SU-DHL-6 (cell line): ENCODE measurements around the gene POU3F3.

Experiments
- H2AFZ ChIP-seq: fragments of 200-600 bp; sonication (generic); 2 replicates; pipeline ENCODE4 v1.6.1; 2014; ENCODE audit warnings: low read depth, mild to moderate bottlenecking, moderate library complexity, mixed read lengths, antibody characterized with exemption, low read length; ENCODE audit not compliant: severe bottlenecking
- H3F3A ChIP-seq: fragments of 200-600 bp; shearing (Covaris generic); 2 replicates; pipeline ENCODE4 v1.6.0; 2016; ENCODE audit warnings: antibody characterized with exemption, mild to moderate bottlenecking; ENCODE audit not compliant: insufficient read depth
- H3K27ac ChIP-seq: fragments of 200-600 bp; sonication (generic); 2 replicates; pipeline ENCODE4 v1.5.1; 2016; ENCODE audit warnings: low read depth, mild to moderate bottlenecking, low read length, moderate library complexity, mixed read lengths
- H3K27me3 ChIP-seq: fragments of 200-600 bp; sonication (generic), shearing (Covaris generic); 2 replicates; pipeline ENCODE4 v1.6.0; 2014; ENCODE audit warnings: mild to moderate bottlenecking, low read length
- H3K36me3 ChIP-seq: fragments of 200-600 bp; sonication (generic); 2 replicates; pipeline ENCODE4 v1.6.1; 2014; ENCODE audit warnings: mild to moderate bottlenecking, low read length, mixed read lengths
- H3K4me2 ChIP-seq: fragments of 300-600, 200-600 bp; shearing (Covaris generic), sonication (generic); 2 replicates; pipeline ENCODE4 v1.6.0; 2014; ENCODE audit warnings: low read length, low read depth, mild to moderate bottlenecking; ENCODE audit not compliant: poor library complexity, severe bottlenecking
- H3K4me3 ChIP-seq: fragments of 200-600 bp; sonication (generic); 2 replicates; pipeline ENCODE4 v1.5.1; 2014; ENCODE audit warnings: antibody characterized with exemption, low read length, mild to moderate bottlenecking, mixed read lengths; ENCODE audit not compliant: insufficient read depth, poor library complexity, severe bottlenecking
- H3K79me2 ChIP-seq: fragments of 200-600 bp; sonication (generic); 2 replicates; pipeline ENCODE4 v1.6.1; 2014; ENCODE audit warnings: mild to moderate bottlenecking, low read length, moderate library complexity; ENCODE audit not compliant: insufficient read depth
- H3K9ac ChIP-seq: fragments of 200-600 bp; sonication (generic); 2 replicates; pipeline ENCODE4 v1.7.0; 2014; ENCODE audit warnings: mild to moderate bottlenecking, low read length
- H3K9me2 ChIP-seq: fragments of 200-600 bp; sonication (generic); replicated peaks from 2 replicates; pipeline ENCODE4 v1.6.1; 2014; ENCODE audit warnings: low read length; ENCODE audit not compliant: insufficient read depth
- H3K9me3 ChIP-seq: fragments of 200-600 bp; sonication (generic); 2 replicates; pipeline ENCODE4 v1.6.1; 2014; ENCODE audit warnings: low read length, mixed read lengths; ENCODE audit not compliant: insufficient read depth
- H4K20me1 ChIP-seq: fragments of 200-600 bp; sonication (generic); 2 replicates; pipeline ENCODE4 v1.6.1; 2014; ENCODE audit warnings: low read depth, mild to moderate bottlenecking, antibody characterized with exemption, low read length, moderate library complexity, mixed read lengths
- CTCF ChIP-seq: fragments of 200-600 bp; sonication (generic); IDR thresholded peaks from one replicate; pipeline ENCODE4 v1.5.1; 2017; ENCODE audit warnings: antibody characterized with exemption, mild to moderate bottlenecking, low read length, moderate library complexity; ENCODE audit not compliant: insufficient read depth, poor library complexity, severe bottlenecking
- EZH2phosphoT487 ChIP-seq: fragments of 200-600 bp; sonication (generic), shearing (Covaris generic); conservative IDR thresholded peaks from 2 replicates; pipeline ENCODE4 v1.6.1; 2018; ENCODE audit warnings: mild to moderate bottlenecking, antibody characterized with exemption, low read length, moderate library complexity, mixed read lengths

POU3F3 gene

GRCh38 chr2:104872866-104873688 lies 19.2 kb downstream of the POU3F3 start:
- Histone ChIP-seq H4K20me1 (no peaks in the 10 kb centered on the region), H3K4me2 (peak overlapping the region; percentile 55), H3K27me3 (no peaks in the 10 kb centered on the region), H2AFZ (peak overlapping the region; percentile 74), H3K9ac (peak overlapping the region; percentile 48; the same call in 1 of the 2 replicates), H3K9me3 (no peaks in the 10 kb centered on the region), H3F3A (no peaks in the 10 kb centered on the region), H3K36me3 (no peaks in the 10 kb centered on the region), H3K27ac (no peak overlapping the region), H3K4me3 (peak overlapping the region; percentile 51), H3K79me2 (no peaks in the 10 kb centered on the region), H3K9me2 (no peaks in the 10 kb centered on the region)
- TF ChIP-seq EZH2phosphoT487 (no peak), CTCF (peak; percentile 55)

DNA sequence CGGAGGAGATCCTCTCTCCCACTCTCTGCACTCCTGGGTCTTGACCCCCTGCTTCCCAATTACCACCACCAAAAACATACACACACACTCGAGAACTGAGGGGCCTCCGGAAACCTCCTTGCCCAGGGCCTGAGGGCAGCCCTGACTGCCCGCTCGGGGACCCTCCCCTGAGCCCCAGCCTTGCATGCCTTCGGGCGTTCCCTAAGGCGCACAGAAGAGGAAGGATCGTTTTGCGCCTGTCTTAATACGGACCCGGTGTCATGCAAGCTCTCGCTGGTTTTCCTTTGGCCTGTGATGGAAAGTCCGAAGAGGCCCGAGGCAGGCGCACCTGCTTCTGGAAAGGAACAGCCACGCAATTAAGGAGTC lies 19.8 kb downstream of the POU3F3 start:
- no peaks in the 10 kb centered on the region for H3K27me3 ChIP-seq
- no peak overlapping the region for H3K9ac ChIP-seq
- no peaks in the 10 kb centered on the region for H3K9me3 ChIP-seq
- no peaks in the 10 kb centered on the region for H3F3A ChIP-seq
- no peaks in the 10 kb centered on the region for H3K79me2 ChIP-seq
- H3K9me2 ChIP-seq: no peaks in the 10 kb centered on the region
- H2AFZ ChIP-seq: peak overlapping the region; percentile 74
- H3K36me3 ChIP-seq: no peaks in the 10 kb centered on the region
- H3K27ac ChIP-seq: no peak overlapping the region
- peak overlapping the region; percentile 55 for H3K4me2 ChIP-seq
- no peaks in the 10 kb centered on the region for H4K20me1 ChIP-seq
- TF ChIP-seq EZH2phosphoT487 (no peak), CTCF (no peak)
- no peak overlapping the region for H3K4me3 ChIP-seq

DNA sequence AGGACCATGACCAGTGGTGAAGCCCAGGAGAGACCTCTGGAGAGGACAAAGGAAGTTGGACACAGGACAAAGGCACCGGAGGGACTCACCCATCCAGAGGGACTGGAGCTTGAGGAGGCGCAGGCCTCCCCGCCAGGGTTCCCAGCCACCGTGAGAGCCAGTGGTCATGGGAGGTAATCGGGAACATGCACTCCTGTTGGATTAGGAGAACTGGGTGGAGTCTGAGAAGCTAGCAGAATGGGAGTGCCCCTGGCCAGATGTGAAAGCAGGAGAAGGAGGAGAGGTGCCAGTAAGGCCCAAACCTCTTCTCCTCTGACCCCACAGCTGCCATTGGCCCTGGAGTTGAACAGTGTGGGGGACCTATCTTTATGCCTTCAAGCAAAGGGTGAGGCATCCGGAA lies 20.3 kb downstream of the POU3F3 start:
- Histone ChIP-seq H3K27me3 (no peaks in the 10 kb centered on the region), H3K9me3 (no peaks in the 10 kb centered on the region), H3K4me2 (no peak overlapping the region), H3K9me2 (no peaks in the 10 kb centered on the region), H3K4me3 (no peak overlapping the region), H3F3A (no peaks in the 10 kb centered on the region), H3K9ac (no peak overlapping the region), H3K79me2 (no peaks in the 10 kb centered on the region), H3K36me3 (no peaks in the 10 kb centered on the region), H4K20me1 (no peaks in the 10 kb centered on the region), H2AFZ (no peak overlapping the region), H3K27ac (no peak overlapping the region)
- TF ChIP-seq EZH2phosphoT487 (no peak), CTCF (no peak)
